ENCODE data around the gene SLC16A7.
A peak's percentile ranks its signal among the peaks of the same experiment; 100 is the strongest.
"Not testable (repeated sequence)": the region's sequence is repeated elsewhere in the genome, so short reads cannot be mapped to it uniquely, and the experiment has no call there.

SLC16A7 gene, protein sequence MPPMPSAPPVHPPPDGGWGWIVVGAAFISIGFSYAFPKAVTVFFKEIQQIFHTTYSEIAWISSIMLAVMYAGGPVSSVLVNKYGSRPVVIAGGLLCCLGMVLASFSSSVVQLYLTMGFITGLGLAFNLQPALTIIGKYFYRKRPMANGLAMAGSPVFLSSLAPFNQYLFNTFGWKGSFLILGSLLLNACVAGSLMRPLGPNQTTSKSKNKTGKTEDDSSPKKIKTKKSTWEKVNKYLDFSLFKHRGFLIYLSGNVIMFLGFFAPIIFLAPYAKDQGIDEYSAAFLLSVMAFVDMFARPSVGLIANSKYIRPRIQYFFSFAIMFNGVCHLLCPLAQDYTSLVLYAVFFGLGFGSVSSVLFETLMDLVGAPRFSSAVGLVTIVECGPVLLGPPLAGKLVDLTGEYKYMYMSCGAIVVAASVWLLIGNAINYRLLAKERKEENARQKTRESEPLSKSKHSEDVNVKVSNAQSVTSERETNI

DNA sequence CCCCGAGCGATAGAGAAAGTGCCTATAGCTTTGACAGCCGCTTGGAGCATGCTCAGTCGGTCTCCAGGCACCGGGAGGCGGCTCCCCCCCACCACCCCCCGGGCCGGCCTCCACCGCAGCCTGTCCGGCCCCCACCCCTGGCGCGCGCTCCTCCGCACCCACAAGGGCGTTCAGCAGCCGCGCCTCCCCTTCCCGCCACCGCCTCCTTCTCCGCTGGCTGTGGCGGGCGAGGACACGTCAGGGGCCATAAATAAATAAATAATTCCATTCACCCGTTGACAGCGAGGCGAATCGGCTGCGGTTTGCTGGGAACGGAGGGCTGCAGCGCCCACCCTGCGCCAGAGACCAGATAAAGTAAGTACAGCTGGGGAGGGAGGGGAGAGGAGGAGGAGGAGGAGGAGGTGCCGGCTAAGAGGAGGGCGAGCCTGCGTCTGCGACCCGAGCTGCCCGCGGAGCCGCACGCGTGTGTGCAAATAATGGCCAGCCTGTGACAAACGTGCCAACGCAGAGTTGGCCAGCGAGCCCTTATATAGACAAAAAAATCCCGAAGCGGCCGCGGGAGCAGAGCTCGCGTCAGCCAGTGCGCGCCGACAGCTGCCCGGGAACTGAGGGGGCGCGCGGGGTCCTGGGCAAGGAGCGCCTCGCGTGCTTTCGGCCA, at the start of gene SLC16A7:
SLC16A7 (plus strand) TSS at position 147 of the 658 bp plus-strand sequence. CDS start 108,773 bp downstream, outside the sequence.
- DNase-seq (ENCODE audit: low read depth): peak; percentile 81

DNA sequence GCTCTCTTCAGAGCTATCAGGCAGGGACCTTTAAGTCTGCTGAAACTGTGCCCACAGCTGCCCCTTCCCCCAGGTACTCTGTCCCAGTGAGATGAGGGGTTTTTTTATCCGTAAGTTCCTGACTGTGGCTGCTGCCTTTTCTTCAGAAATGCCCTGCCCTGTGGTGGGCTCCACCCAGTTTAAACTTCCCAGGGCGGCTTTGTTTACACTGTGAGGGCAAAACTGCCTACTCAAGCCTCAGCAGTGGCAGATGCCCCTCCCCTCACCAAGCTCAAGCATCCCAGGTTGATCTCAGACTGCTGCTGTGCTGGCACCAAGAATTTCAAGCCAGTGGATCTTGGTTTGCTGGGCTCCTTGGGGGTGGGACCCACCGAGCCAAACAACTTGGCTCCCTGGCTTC, 46.9 kb upstream of the SLC16A7 start:
- no peak for DNase-seq (ENCODE audit: low read depth)

DNA sequence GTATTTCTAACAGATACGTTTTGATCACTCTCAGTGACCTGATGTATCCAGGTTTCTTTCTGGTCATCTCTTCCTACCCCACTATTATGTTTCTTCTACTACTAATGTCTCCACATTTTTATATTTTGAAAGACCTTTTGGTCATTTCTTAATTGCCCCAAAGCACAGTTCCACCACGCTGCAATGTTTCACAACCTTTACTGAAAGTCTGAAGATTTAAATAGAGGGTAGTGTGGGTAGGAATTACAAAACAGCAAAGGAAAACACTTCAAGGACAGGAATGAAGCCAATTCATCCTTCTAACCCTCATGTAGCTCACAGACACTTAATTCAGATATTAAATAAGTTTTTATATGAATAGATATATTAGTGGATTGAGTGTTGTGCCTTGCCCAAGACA, 36.1 kb upstream of the SLC16A7 start:
- no peak for DNase-seq (ENCODE audit: low read depth)

DNA sequence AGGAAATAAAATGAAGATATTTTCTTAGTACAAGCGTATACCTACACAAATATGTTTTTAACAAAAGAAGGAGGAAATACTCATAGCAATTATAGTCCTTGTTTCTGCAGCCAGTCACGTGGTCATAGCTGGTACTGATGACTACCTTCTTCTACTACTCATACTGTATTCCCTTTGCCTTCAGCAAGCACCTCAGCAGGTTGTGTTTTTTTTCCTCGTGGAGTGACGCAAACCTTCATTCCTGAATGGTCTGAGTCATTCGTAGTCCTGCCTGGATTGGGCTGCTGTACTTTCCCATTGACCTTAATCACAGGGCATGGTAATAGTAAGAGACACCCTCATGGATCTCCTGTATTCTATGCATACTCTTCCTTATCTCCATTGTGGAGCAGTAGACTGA, 25.7 kb upstream of the SLC16A7 start:
- DNase-seq (ENCODE audit: low read depth): no peak

DNA sequence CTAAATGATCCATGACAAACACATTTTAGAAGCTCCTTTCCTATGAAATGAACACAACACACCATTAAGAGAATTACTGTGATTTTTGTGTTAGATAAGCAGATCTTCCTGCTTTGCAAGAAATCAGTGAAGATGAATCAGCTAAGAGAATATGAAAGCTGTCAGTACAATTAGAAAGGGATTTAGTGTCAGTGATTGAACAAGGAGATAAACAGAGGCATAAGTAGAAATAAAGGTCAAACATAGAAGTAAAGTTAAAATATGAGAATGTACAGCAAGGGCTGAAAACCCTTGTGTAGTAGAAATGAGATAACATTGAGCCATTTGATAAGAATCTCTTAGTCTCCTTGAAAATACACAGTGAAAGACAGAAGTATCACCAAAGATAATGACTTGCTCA, 21.4 kb upstream of the SLC16A7 start:
- no peak for DNase-seq (ENCODE audit: low read depth)

DNA sequence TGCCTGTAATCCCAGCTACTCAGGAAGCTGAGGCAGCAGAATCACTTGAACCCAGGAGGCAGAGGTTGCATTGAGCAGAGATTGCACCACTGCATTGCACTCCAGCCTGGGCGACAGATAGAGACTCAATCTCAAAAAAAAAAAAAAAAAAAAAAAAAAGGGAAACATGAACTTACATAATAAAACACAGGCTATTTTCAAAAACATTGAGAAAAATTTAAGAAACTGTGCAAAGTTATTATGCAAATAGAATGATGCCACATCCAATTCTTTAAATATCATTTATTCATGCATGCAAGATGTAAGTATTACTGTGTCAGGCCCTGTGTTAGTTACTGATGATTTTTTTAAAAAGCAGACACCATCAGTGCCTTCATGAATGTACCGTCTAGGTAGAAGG, 20.0 kb upstream of the SLC16A7 start:
- DNase-seq (ENCODE audit: low read depth): no peak

DNA sequence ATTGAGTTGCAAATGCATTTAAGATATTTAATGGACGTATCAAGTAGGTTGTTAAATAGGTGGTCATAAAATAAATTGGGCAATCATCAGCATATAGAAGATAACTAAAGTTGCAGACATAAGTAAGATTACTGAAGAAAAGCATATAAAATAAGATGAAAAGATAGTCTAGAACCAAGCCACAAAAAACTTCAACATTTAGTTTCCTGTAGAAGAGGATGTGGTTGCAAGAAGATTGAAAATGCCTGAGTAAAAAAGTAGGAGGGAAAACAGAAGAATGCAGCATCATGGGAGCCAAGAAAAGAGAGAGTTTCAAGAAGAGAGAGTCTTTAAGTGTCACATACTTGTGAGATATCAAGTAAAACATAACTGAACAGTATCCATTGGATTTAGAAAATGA, 17.6 kb upstream of the SLC16A7 start:
- no peak for DNase-seq (ENCODE audit: low read depth)

DNA sequence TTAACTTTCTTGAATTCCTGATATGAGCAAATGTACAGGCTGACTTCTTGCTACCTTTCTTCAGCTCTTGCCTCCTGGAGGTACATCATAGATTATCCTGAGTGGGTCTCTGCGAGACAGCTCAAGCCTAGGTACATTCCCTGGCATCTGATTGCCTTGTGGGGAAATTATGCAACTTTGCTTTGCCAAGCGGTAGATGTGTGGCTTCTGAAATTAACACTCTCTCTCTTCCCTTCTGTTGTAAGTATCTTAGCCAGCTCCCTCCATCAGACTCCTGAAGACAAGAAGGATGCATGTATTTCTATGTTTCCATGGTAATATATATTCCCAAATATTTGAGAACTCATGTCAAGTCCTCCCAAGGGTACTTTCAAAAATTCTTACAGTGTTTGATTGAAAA, 16.2 kb upstream of the SLC16A7 start:
- no peak for DNase-seq (ENCODE audit: low read depth)

DNA sequence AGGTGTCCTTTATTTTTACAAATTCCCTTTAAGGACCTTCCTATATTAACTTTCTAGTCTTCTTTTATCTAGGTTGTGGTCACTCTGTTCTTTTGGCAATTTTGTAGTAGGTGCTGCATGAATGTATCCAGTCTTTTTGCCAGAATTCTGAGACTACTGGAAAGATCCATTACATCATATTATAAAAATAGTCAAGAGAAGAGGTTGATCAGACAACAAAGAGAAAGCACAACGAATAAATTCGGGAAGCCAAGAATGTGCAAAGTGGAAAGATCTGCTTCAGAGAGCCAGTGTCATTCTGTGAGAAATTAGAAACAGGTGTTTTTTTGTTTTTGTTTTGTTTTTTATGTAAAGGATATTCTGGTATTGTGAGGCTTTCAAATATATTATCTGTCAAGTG, 15.8 kb upstream of the SLC16A7 start:
- DNase-seq (ENCODE audit: low read depth): no peak

DNA sequence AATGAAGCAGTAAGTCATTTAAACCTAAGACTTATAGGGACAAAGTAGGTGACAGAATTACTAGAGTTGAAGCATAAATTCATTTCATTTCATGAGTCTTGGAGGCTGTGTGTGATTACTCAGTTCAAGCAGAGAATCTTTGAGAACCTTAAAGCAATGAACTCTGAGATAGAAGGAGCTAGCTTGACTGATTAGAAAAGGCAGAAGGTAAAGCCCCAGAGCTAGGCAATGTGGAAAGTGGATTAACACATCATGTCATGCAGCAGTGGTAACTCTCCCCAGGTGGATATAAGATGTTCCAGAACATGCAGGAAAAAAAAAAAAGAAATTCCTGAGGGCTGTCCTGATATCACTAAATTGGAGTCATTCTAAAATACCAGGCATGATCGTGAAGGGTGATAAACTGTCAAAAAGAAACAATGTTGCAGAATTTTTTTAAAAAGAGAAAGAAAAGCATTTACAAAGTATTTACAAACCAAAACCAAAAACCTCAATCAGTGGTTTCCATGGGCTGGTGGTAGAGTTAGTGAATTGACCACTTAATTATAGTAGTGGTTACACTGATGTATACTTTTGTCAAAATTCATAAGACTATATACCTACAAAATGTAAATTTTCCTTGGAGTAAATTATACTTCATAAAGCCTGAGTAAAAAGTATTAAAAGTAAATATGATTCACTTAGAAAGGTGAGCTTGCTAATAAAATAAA, 12.7 kb upstream of the SLC16A7 start:
- no peak for DNase-seq (ENCODE audit: low read depth)

DNA sequence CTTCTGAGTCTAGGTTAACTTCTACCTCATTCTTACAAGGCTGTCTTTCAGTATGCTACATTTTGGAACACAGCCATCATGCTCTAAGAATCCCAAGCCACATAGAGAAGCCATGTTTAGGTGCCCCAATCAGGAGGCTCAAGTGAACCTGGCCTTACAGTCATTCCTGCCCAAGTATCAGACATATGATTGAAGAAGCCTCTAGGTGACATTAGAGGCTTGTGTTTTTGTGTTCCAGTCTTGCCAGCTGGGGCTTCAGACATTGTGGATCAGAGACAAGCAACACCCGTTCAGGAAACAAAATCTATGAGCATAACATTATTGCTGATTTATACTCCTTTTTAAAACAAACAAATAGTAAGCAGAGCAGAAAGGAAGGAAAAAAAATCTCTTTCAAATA, 8.1 kb upstream of the SLC16A7 start:
- no peak for DNase-seq (ENCODE audit: low read depth)

DNA sequence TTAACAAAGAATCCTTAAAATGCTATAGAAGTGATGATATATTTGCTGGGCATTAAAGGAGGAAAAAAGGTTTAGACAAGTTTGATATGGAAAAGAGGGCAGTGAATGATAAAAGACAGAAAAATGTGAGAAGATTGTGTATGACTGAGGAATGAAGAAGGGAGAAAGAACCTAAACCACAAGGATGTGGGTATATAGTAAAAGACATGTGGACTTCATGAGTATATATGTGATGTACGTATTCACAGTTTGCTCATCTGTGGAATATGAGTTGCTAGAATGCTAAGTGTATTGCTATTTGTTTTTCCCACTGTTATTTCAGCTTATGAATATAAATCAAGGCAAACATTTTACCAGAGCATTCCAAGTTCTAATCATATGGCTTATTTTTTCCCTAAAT, 2.1 kb upstream of the SLC16A7 start:
- DNase-seq (ENCODE audit: low read depth): no peak

DNA sequence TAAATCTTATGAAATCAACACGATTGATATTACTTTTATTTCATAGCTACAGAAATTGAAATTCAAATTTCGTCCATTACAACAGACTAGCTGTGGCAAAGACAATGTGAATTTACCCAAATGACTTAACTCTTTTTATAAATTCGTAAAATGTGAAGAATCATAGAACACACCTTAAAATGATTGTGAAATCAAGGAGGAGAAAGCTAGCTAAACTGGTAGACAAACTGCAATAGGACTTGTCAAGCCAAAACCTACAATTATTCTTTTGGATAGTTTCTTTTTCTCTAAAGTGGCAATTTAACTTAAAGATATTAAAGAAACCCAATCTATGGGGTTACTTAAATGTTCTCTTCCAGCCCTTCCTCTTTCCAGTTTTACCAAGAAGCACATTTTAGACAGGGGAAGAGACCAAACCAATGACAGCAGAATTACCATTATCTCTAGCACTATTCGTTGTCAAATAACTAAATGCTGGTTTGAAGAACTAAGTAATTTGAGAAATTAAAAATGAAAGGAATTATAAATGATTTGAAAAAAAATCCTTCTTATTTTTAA, 807 bp upstream of the SLC16A7 start:
- DNase-seq (ENCODE audit: low read depth): no peak

DNA sequence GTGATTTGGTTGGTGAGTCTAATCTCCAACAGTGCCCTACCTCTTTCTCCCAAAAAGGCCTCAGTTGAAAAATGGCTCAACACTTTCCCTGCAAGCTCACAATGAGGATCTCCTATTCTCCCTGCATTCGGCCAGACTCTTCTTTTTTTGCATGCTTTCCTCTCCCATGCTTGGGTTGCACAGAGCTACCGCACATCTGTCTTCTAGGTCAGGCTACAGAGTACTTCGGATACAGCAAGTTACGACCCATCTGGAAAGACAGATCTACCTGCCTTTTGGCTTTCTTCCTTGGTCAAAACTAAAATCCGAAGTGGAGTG, 305 bp upstream of the SLC16A7 start:
- no peak for DNase-seq (ENCODE audit: low read depth)

DNA sequence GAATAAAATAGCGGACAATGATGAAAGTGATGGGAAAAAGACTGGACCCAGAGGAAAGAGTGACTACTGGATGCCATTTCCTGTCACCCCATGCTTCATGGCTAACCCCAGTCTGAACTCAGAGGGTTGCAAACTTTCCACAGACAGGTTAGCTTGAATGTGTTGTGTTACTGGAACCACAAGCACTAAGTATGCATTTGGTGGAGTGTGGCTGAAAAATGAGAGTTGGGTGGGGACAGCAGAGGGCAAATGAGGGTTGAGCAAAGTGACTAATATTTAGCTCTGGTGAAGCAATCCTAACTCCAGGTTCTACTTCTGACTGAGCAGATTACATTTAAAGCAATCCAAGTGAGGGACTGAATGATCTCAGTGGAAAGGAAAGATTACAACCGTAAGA, 1.6 kb downstream of the SLC16A7 start:
- peak; percentile 95 for DNase-seq (ENCODE audit: low read depth)

DNA sequence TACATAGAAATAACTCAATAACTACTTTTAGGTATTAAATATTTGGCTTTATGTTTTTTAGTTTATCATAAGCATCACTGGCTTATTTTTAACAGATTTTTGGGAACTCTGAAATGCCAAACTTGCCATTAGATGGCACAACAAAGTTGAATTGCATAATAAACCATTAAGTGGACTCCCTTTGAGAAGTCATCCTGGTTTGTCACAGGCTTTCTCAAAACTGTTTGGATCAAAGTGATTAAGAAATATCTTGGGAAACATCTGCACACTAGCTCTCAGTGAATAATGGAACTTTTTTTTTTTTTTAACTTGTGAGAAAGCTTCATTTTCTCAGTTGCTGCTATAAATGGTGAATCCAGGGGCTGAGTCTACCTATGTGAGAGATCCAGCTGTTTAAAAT, 4.3 kb downstream of the SLC16A7 start:
- peak; percentile 51 for DNase-seq (ENCODE audit: low read depth)

DNA sequence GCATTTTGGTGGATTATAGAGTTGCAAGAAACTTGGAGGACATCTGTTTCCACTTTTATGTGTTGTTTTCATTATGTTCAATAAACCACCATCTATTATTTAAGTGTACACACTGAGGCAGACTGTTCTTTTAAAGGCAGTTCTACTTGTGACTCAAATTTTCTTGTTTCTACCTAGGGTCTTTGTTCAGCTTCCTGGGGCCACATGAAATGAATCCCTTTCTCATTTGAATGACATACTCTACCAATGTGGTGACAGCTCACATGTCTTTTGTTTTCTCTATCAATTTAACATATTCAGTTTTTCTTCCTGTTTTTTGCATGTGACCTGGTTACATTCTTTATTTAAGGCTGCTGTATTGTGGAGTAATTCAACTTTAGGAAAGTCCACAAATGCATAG, 7.9 kb downstream of the SLC16A7 start:
- DNase-seq (ENCODE audit: low read depth): no peak

DNA sequence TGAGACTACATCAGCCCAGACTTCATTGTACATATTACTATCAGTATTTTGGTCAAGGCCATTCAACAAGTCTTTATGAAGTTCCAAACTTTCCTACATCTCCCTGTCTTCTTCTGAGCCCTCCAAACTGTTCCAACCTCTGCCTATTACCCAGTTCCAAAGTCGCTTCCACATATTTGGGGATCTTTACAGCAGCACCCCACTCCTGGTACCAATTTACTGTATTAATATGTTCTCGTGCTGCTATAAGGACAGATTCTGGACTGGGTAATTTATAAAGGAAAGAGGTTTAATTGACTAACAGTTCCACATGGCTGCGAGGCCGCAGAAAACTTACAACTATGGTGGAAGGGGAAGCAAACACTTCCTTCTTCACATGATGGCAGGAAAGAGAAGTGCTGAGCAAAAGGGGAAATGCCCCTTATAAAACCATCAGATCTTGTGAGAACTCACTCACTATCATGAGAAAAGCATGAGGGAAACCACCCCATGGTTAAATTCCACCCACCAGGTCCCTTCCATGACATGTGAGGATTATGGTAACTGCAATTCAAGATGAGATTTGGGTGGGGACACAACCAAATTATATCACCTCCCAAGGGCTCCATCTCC, 17.1 kb downstream of the SLC16A7 start:
- DNase-seq (ENCODE audit: low read depth): not testable (repeated sequence)

DNA sequence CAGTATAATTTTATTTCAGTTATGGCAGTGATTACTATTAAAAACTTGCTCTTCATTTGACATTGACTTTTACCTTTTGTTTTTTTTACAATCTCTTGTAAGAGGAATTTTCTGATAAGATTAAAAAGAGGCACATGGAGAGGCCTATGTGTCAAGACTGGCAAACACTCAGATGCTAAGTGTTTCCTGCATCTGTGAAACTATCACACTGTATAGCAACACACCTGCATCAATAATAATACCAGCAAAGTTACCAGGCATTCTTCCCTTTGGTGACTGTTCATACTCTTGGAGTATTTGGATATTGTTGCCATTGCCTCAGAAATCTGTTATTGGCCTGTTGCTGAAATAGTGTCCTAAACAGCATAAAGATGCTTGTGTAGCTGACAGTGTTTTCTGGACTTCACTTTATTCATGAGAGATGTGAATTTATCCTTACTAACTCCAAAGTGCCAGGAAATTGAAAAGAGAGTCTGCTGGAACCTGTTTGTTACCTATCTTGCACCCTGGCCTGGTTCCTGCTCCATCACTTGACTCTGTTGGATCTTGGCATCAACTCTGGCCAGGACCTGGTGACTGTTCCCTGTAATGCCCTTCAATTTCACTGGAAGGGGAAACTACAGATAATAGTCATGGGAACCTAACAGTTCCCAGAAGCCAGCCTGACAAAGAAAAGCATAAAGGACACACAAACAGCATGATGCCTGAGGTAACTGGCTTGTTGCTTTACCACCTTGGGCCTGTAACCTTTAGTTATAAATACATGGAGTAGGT, 19.8 kb downstream of the SLC16A7 start:
- DNase-seq (ENCODE audit: low read depth): no peak

DNA sequence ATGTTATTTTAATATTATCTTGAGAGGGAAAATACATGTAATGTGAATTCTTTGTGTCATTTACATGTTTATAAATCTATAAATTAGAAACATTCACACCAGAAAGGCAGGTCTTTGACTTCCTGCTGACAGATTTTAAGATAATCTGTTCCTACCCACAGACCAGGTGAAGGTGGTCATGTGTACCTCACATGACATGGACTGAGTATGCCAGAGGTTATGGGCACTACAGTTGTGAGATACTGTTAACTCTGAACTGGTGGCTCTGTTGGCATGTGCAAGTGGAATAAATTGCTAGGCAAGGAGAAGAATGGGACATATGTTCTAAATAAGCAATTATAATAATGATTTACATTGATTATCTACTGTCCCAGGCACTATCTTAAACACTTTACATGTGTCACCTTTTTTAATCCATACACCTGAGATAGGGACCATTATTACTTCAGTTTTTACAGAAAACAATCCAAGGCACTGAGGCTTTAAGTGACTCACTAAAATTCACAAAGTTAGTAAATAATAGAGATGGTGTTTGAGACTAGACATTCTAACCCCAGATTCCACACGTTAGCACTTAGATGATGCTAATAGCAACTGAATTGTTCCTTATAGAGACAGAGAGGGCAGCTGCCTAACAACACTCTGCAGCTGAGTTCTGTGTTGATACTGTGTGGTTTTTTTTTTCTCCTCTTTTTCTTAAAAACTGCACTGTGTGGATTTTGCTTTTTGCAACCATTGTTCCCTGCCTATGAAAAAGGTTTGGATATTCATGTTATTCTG, 23.8 kb downstream of the SLC16A7 start:
- no peak for DNase-seq (ENCODE audit: low read depth)

DNA sequence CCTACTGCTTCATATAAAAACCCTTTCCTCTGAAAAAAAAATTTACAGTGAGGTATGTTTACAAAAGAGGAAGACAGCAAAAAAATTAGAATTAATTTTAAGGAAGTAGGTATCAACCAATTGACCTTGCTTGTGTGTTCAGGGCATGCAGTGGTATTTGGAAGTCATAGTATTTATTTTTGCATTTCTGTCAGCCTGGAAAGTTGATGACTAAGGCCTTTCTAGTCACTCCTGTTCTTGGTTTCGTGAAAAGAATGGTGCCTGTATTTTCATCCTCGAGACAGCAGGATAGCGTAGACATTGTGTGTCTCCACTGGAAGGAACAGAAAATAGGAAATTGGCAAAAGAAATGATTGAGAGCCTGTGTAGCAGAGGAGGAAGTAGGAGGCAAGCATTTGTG, 24.5 kb downstream of the SLC16A7 start:
- DNase-seq (ENCODE audit: low read depth): no peak

Measured in stromal cell of bone marrow (primary cell).